SW480 (cell line): ENCODE data around the gene CASR.
"Not testable (repeated sequence)": the region's sequence is repeated elsewhere in the genome, so short reads cannot be mapped to it uniquely, and the experiment has no call there.

Source experiments
- DNase-seq: peaks from one replicate; pipeline ENCODE4 v3.0.0-alpha.2; 2016; ENCODE audit warnings: low spot score

CASR gene

GRCh38 chr3:122183521-122183892, at the start of gene CASR:
CASR (plus strand) TSS chr3:122183668; CDS start chr3:122254190, 70,522 bp downstream.
- no peak for DNase-seq

- DNase-seq = no peak
Observed at GRCh38 chr3:122146466-122146865, 37.0 kb upstream of the CASR start.

- no peak for DNase-seq
Observed at GRCh38 chr3:122148941-122149627, 34.4 kb upstream of the CASR start.

GRCh38 chr3:122151480-122151879, 32.0 kb upstream of the CASR start:
- DNase-seq = no peak

- DNase-seq = not testable (repeated sequence)
Observed at GRCh38 chr3:122164983-122165382, 18.5 kb upstream of the CASR start.

- DNase-seq = no peak
Observed at GRCh38 chr3:122167630-122168029, 15.8 kb upstream of the CASR start.

- no peak for DNase-seq
Observed at GRCh38 chr3:122168044-122168443, 15.4 kb upstream of the CASR start.

GRCh38 chr3:122169911-122170310, 13.6 kb upstream of the CASR start:
- no peak for DNase-seq

- DNase-seq = not testable (repeated sequence)
Observed at GRCh38 chr3:122171361-122171760, 12.1 kb upstream of the CASR start.

GRCh38 chr3:122178711-122179110, 4.8 kb upstream of the CASR start:
- no peak for DNase-seq

- DNase-seq = no peak
Observed at GRCh38 chr3:122183893-122184590, 574 bp downstream of the CASR start.

GRCh38 chr3:122184591-122184929, 1.1 kb downstream of the CASR start:
- DNase-seq = no peak

GRCh38 chr3:122186372-122186771, 2.9 kb downstream of the CASR start:
- DNase-seq = no peak

GRCh38 chr3:122188737-122189136, 5.3 kb downstream of the CASR start:
- no peak for DNase-seq

- no peak for DNase-seq
Observed at GRCh38 chr3:122189357-122189756, 5.9 kb downstream of the CASR start.

- DNase-seq = no peak
Observed at GRCh38 chr3:122190525-122190924, 7.1 kb downstream of the CASR start.

- DNase-seq = no peak
Observed at GRCh38 chr3:122198966-122199365, 15.5 kb downstream of the CASR start.

GRCh38 chr3:122199552-122199951, 16.1 kb downstream of the CASR start:
- DNase-seq = no peak

GRCh38 chr3:122200661-122201060, 17.2 kb downstream of the CASR start:
- no peak for DNase-seq

GRCh38 chr3:122201476-122201875, 18.0 kb downstream of the CASR start:
- not testable (repeated sequence) for DNase-seq

GRCh38 chr3:122208579-122208978, 25.1 kb downstream of the CASR start:
- DNase-seq = no peak

GRCh38 chr3:122213650-122214049, 30.2 kb downstream of the CASR start:
- no peak for DNase-seq

GRCh38 chr3:122214711-122215110, 31.2 kb downstream of the CASR start:
- DNase-seq = no peak
